Measurements from ENCODE around the gene TMEM129.

- TF ChIP-seq PRDM6 (tag by site-specific recombination; IDR thresholded peaks at IDR 0.05) (no peak), ZNF23 (tag by site-specific recombination; IDR thresholded peaks at IDR 0.05; ENCODE audit: borderline replicate concordance) (no peak), PBX3 (CRISPR knock-in tag; IDR thresholded peaks at IDR 0.05) (no peak), MZF1 (tag by site-specific recombination; IDR thresholded peaks at IDR 0.05; ENCODE audit: borderline replicate concordance) (no peak), ZNF843 (tag by site-specific recombination; IDR thresholded peaks at IDR 0.05) (no peak), PATZ1 (tag by site-specific recombination; IDR thresholded peaks at IDR 0.05) (no peak), ZNF561 (tag by site-specific recombination; IDR thresholded peaks at IDR 0.05; ENCODE audit: borderline replicate concordance) (no peak), REST (tag by site-specific recombination; IDR thresholded peaks at IDR 0.05) (no peak)
- TF ChIP-seq, protein P1, sequence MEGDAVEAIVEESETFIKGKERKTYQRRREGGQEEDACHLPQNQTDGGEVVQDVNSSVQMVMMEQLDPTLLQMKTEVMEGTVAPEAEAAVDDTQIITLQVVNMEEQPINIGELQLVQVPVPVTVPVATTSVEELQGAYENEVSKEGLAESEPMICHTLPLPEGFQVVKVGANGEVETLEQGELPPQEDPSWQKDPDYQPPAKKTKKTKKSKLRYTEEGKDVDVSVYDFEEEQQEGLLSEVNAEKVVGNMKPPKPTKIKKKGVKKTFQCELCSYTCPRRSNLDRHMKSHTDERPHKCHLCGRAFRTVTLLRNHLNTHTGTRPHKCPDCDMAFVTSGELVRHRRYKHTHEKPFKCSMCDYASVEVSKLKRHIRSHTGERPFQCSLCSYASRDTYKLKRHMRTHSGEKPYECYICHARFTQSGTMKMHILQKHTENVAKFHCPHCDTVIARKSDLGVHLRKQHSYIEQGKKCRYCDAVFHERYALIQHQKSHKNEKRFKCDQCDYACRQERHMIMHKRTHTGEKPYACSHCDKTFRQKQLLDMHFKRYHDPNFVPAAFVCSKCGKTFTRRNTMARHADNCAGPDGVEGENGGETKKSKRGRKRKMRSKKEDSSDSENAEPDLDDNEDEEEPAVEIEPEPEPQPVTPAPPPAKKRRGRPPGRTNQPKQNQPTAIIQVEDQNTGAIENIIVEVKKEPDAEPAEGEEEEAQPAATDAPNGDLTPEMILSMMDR (tag by site-specific recombination; IDR thresholded peaks at IDR 0.05): no peak
- TF ChIP-seq, protein P2, sequence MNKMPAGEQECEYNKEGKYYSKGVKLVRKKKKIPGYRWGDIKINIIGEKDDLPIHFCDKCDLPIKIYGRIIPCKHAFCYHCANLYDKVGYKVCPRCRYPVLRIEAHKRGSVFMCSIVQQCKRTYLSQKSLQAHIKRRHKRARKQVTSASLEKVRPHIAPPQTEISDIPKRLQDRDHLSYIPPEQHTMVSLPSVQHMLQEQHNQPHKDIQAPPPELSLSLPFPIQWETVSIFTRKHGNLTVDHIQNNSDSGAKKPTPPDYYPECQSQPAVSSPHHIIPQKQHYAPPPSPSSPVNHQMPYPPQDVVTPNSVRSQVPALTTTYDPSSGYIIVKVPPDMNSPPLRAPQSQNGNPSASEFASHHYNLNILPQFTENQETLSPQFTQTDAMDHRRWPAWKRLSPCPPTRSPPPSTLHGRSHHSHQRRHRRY (tag by site-specific recombination; IDR thresholded peaks at IDR 0.05): no peak
- TF ChIP-seq, protein P3, sequence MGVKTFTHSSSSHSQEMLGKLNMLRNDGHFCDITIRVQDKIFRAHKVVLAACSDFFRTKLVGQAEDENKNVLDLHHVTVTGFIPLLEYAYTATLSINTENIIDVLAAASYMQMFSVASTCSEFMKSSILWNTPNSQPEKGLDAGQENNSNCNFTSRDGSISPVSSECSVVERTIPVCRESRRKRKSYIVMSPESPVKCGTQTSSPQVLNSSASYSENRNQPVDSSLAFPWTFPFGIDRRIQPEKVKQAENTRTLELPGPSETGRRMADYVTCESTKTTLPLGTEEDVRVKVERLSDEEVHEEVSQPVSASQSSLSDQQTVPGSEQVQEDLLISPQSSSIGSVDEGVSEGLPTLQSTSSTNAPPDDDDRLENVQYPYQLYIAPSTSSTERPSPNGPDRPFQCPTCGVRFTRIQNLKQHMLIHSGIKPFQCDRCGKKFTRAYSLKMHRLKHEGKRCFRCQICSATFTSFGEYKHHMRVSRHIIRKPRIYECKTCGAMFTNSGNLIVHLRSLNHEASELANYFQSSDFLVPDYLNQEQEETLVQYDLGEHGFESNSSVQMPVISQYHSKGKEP (tag by site-specific recombination; IDR thresholded peaks at IDR 0.05): no peak
Measured at GRCh38 chr4:1756079-1756478, 35.0 kb upstream of the TMEM129 start.
